HG02759 (cell line): ENCODE data around the gene TAOK1.
"Not testable (repeated sequence)": the region's sequence is repeated elsewhere in the genome, so short reads cannot be mapped to it uniquely, and the experiment has no call there.

Experiments used
- ATAC-seq: cut with Tn5 transposase; IDR thresholded peaks from one replicate; pipeline ENCODE4 v1.9.1; 2021; ENCODE audit warnings: mild to moderate bottlenecking, moderate library complexity; ENCODE audit not compliant: unreplicated experiment

Gene TAOK1

DNA sequence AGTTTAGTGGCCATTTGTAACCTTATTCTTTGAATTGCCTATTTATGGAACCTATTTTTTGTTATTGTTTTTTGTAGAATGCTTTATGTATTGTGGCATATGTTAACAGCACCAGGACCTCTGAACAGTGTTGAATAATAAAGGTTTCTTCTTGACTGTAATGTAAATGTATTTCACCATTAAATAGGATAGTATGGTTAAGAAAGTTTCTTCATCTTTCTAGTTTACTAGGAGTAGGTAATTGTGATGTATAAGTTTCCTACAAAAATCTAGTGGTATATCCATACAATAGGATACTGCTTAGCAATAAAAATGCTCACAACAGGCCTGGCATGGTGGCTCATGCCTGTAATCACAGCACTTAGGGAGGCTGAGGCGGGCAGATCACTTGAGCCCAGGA lies 52.3 kb downstream of the TAOK1 start:
- ATAC-seq: no peak

DNA sequence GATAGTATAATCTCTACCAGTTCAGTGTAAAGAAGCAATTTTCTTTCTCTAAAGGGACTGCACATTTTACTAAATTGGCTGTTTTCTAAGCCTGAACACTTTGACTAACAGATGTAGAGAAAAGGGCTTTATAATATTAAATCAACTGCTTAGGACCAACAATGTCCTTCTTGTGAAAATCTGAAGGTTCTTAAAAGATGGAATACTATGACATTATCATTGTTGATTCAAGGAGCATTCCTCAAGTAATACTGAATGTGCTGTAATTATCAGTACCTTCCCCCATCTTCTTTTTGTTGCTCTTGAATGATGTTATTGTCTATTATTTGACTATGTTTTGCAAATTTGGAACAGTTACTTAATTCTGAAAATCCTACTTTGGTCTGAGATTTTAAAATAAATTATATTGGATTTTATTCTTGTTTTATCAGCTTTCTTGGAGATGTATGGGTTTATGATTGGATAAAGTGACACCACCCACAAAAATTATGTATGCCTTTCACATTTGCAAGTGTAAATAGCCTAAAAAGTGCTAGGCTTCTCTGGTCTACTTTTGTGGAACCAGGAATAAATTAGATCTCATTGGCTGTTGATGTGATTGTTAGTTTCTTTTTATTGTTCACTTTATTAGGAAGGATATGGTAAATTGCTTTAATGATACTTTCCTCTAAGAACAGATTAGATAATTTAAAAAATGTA lies 53.0 kb downstream of the TAOK1 start:
- no peak for ATAC-seq

DNA sequence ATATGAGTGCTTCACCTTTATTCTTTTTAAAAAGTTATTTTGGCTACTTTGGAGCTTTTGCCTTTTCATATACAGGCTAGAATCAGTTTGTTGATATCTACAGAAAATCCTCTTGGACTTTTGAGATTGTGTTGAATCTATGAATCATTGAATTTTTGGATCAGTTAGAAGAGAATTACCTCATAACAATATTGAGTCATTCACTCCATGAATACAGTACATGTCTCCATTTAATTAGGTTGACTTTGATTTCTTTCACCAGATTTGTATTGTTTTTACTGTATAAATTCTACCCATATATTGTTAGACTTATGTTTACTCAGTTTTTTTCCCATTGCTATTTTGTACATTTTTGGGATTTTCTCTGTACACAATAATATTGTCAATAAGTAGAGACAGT lies 54.4 kb downstream of the TAOK1 start:
- ATAC-seq: no peak

DNA sequence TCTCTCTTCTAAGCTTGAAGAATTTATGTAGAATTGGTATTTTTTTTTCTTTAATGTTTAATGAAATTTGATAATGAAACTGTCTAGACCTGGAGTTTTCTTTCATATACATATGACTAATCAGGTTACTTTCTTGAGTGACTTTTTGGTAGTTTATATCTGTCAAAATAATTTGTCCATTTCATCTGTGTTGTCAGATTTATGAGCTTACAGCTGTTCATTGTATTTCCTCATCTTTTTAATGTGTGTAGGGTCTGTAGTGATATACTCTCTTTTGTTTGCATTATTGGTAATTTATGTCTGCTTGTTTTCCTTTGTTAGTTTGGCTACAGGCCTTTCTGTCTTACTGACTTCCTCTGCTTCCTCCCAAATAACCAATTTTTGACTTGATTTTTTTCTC lies 55.7 kb downstream of the TAOK1 start:
- ATAC-seq: no peak

DNA sequence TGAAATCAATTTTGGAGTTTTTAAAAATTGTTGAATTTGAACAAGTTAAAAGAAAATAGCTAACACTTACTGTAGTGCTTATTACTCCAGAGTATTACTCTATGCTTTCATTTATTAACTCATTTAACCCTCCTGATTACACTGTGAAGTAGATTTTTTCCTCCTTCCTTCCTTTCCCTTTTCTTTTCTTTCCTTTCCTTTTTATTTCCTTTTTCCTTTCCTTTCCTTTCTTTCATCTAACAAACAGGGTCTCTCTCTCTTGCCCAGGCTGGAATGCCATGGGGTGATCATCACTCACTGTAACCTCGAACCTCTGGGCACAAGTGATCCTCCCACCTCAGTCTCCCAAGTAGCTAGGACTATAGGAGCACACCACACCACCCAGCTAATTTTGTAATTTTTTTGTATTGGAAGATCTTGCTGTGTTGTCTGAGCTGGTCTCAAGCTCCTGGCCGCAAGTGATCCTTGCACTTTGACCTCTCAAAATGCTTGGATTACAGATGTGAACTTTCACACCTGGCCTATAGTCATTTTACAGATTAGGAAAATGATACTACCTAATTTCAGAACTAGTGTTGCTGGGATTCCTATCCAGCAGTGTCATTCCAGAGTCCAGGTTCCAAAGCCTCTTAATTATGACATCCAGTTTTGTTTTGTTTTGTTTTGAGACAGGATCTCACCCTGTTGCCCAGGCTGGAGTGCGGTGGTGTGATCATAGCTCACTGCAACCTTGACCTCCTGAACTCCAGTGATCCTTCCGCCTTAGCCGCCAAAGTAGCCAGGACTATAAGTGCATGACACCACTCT lies 59.9 kb downstream of the TAOK1 start:
- no peak for ATAC-seq

DNA sequence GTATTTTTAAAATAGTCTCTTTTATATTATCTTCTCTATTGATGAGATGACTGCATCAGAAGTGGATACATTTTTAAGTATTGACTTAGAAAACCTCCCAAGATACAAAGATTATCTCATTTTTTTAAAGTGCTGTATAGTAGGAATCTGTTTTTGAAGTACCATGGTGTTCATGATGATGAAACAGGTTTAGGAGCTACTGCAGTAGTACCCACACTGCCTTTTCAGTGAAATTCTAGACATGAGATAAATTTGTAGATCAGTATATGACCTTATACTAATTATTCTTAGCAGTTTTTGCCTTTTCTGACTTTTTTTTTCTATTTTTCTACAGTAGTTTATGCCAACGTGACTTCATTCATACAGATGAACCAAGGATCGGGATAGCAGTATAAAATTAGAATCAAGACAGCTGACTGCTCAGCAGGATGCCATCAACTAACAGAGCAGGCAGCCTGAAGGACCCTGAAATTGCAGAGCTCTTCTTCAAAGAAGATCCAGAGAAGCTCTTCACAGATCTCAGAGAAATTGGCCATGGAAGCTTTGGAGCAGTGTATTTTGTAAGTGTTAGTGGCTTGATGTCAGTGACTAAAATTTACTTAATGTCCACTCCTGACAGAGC lies 61.1 kb downstream of the TAOK1 start:
- ATAC-seq: no peak

DNA sequence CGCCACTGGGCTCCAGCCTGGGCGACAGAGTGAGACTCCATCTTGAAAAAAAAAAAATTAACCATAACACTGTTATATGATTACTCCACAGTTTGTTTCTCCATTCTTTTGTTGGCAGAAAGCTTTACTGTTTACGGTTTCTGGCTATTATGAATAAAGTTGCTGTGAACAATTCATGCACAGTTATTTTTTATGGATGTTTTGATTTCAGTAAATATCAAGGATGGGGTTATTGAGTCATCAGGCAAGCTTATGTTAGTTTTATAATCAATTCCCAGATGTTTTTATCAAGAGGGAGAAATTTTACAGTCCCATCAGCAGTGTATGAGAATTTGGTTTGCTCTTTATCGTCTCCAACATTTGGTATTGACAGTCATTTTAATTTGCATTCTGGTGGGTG lies 67.9 kb downstream of the TAOK1 start:
- ATAC-seq: no peak

DNA sequence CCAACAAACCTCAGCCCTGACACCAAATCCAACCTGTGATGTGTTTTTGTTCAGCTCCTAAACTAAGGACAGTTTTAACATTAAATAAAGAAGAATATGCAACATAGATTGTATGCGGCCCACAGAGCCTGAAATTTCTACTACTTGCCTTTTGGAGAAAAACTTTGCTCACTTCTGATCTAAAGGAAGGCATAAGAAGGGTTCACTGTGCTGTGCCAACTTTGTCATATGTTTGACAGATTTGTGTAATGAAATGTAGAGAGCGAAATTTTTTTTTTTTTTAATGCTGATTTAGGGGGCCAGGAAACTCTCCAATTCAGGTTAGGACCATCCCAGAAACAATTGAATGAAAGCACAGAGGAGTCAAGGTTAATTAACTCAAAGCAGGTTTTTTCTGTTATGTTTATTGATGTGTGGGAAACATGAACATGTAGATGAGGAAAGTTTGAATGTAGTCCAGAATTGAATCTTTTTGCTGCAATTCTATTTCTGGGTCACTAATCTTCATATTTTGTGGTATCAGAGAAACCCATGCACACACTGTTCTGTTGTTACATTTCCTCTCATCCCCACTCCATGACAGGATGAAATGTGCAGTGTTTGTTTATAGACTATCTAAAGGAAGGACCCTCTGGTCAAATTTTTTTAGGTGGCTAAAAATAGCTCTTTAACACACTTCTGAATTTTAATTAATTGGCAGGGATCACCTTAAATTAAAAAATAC lies 71.5 kb downstream of the TAOK1 start:
- ATAC-seq: no peak

DNA sequence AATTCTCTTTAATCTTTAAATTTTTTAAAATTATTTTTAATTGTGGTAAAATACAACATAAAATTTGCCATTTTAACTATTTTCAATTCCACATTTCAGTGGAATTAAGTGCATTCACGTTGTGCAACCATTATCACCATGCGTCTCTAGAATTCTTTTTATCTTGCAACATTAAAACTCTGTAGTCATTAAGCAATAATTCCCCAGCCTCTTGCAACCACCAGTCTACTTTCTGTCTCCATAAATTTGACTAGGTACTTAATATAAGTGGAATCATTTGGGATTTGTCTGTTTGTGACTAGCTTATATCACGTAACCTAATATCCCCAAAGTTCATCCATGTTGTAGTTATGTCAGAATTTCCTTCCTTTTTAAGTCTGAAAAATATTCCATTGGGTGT lies 79.1 kb downstream of the TAOK1 start:
- no peak for ATAC-seq

DNA sequence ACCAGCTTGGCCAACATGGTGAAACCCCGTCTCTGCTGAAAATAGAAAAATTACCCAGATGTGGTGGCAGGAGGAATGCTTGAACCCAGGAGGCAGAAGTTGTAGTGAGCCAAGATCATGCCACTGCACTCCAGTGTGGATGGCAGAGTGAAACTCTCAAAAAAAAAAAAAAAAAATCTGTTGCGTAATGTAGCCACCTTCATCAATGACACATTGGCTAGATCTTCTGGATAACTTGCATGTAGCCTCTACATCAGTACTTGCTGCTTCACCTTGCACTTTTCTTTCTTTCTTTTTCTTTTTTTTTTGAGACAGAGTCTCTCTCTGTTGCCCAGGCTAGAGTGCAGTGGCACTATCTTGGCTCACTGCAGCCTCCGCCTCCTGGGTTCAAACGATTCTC lies 83.3 kb downstream of the TAOK1 start:
- not testable (repeated sequence) for ATAC-seq

DNA sequence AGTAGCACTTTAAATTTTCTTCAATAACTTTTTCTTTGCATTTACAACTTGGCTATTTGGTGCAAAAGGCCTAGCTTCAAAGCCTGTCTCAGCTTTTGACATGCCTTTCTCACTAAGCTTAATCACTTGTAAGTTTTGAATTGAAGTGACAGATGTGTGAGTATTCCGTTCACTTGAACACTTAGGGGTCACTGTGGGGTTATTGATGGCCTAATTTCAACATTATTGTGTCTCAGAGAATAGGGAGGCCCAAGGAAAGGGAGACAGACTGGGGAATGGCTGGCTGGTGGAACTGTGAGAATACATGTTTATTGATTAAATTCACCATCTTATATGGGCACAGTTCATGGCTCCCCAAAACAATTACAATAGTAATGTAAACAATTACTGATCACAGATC lies 84.1 kb downstream of the TAOK1 start:
- no peak for ATAC-seq

DNA sequence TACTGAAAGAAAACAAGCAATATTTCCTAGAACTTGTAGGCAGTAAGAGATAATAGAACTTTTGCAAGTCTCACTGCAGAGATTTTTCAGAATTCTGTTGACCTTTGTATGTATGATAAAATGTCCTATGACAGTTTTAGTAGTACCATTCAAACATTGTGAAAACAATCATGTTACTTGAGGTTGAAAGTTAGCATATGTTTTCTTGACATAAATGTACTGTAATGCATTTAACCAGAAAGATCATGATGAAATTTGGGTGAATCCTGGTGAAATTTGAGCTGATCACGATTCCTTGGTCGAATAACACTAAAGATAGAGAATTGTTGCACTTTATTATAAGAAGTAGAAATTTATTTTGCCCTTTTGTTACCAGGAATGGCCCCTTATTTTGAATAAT lies 85.7 kb downstream of the TAOK1 start:
- ATAC-seq: no peak

DNA sequence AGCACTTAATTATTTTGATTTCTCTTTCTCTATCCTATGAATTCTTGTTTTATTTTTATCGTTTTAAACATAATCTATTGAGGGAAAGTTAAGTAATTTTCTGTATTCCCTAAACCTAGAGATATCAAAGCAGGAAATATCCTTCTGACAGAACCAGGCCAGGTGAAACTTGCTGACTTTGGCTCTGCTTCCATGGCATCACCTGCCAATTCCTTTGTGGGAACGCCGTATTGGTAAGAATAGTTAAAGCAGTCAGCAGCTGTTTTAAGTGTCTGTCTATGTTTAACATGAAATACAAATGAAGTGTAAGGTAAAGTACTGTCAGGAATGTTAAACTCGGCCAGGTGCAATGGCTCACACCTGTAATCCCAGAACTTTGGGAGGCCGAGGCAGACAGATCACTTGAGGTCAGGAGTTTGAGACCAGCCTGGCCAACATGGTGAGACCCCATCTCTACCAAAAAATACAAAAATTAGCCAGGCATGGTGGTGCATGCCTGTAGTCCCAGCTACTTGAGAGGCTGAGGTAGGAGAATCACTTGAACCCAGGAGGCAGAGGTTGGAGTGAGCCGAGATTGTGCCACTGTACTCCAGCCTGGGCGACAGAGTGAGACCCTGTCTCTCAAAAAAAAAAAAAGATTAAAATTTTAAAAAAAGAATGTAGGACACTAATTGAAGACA lies 90.2 kb downstream of the TAOK1 start:
- not testable (repeated sequence) for ATAC-seq

DNA sequence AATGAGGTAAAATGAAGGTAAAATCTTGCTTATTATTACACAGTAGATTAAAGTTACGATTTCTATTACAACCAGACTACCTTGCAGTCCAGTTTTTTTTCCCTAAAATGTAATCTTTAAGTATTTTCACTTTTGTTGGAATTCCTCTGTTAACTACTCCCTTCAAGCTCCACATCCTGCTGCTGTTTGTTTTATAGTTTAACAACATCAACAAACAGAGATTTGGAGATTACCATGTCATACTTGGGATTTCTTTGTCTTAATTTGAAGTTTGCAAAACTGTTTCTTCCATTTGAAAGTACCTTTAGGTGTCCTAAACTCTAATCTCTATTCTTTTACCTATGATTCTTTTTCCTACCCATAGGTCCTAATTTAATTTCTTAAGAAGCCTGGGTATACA lies 93.3 kb downstream of the TAOK1 start:
- no peak for ATAC-seq

DNA sequence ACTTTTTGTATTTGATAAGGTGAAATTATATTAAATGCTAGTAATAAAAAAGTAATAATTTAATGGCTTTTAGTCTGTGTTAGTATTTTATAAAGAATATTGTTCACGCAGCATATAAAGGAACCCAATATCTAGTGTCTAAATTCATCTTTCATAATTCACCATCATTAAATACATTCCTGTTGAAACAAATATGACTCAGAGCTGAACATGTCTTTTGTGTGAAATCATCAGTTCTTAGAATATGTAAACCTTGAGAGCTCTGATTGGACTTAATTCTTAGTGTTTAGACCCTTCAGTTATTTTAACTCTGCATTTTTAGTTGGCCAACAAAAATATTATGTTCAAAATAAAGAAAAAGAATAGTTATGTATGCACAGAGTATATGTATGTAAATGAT lies 104.8 kb downstream of the TAOK1 start:
- ATAC-seq: no peak

DNA sequence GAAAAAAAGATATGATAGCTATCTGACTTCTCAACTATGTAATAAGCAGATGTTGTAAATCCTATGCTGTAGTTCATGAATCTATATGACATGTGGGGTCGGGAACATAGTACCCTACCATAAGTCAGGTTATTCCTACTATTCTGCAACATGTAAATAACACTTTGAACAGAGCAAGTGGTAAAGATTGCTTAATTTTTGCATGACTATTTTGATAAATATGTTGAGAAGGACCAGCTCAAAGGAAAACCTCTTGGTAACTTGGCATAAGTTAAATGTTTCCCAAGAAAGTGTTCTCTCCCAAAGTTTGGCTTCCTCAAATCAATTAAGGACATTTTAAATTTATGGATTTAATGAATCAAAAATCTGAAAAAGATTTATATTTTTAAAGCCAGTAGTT lies 114.5 kb downstream of the TAOK1 start:
- ATAC-seq: no peak

DNA sequence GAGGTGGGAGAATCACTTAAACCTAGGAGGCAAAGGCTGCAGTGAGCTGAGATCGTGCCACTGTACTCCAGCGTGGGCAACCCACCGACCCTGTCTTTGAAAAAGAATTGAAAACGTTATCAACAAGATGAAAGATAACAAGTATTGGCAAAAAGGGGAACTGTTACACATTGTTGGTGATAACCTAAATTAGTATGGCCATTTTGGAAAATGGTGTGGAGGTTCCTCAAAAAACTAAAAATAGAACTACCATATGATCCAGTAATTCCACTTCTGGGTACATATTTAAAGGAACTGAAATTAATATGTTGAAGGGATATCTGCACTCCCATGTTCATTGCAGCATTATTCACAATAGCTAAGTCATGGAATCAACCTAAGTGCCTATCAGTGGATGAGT lies 115.7 kb downstream of the TAOK1 start:
- ATAC-seq: no peak

DNA sequence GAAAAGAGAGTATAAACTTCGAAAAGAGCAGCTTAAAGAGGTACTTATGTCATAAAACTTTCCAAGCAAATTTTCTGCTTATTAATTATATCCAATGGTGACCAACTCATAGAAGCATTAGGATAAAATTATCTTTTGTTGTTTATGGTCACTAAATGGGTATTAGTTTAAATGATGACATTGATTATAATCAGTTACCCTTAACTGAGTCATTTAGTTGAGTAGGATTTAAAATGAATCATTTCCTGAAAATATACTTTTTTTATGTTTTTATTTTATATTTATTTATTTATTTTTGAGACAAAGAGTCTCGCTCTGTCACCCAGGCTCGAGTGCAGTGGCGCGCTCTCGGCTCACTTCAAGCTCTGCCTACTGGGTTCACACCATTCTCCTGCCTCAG lies 120.8 kb downstream of the TAOK1 start:
- no peak for ATAC-seq

DNA sequence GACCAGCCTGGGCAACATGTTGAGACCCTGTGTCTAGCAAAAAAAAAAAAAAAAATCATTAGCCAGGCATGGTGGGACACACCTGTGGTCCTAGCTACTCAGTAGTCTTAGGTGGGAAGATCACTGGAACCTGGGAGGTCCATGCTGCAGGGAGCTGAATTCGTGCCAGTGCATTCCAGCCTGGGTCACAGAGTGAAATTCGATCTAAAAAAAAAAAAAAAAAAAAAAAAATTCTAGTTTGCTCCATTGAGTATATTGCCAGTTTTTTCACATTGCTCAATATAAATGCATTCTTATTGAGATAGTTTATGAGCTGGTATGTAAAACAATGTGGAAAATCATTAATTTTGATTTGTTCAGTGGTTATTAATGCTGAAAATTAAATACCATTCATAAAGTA lies 124.6 kb downstream of the TAOK1 start:
- ATAC-seq: no peak

DNA sequence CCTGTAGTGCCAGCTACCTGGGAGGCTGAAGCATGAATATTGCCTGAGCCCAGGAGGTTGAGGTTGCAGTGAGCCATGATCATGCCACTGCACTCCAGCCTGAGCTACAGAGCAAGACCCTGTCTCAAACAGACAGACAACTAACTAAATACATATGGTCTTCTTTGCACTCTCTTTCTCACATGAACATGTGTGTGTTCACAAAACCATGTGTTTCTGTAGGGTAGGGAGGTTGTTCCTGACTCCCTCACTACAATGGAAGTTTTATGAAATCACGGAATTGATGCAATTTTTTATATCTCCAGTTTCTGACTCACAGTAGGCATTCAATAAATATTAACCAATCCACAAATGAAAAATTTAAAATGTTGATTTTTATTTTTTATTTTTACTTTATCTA lies 128.2 kb downstream of the TAOK1 start:
- ATAC-seq: no peak

DNA sequence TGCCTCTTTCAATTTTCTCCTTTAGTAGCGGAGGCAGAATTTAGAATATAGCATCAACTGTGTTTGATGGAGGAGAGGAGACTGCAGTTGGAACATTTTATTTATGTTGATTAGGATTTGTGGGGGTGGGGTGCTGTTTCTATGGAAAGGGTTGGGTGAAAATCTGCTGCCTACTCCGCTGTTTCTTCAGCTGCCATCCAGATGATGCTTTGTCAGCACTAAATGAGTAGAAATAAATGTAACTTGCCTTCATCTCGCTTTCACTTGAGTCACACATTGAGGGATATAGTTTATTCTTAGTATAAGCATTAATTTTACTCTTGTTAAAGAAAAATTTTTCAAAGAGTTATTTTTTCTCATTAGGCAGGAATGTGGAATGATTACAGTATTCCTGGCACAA lies 134.5 kb downstream of the TAOK1 start:
- no peak for ATAC-seq
